Body of pancreas (tissue), 4 donors: ENCODE data around the gene MZF1.

Experiments used
- CTCF ChIP-seq, 7 experiments: fragments of 450-650 bp in 4 of 7; fragments of 200-600 bp in 3 of 7; sonication (generic) in 3 of 7; IDR thresholded peaks; one replicate each; pipeline ENCODE4 v1.5.1; 2016 to 2019; ENCODE audit warnings: antibody characterized with exemption in 7 of 7
- POLR2A ChIP-seq, 3 donors: fragments of 450-650 bp; IDR thresholded peaks; one replicate each; pipeline ENCODE4 v1.6.1; 2016; ENCODE audit warnings: antibody characterized with exemption in 3 of 3, mild to moderate bottlenecking in 2 of 3

GRCh38 chr19:58570770-58571574 is 2.2 kb downstream of the MZF1 start:
- TF ChIP-seq CTCF (IDR thresholded peaks at IDR 0.05) (no peak), POLR2A (IDR thresholded peaks at IDR 0.05) (no peak)
